ENCODE data around the gene C22orf23. TPM values are rescaled to one million over a fixed set of nuclear protein-coding genes. Genes with fewer than 3 reads are reported as not detected.

Gene C22orf23
- polyA plus RNA-seq, 1 of the 3 experiments (the other 2 are of a cell fraction) = 0.33 TPM

GRCh38 chr22:37972527-37972926, 19.1 kb upstream of the C22orf23 start:
- H3K79me2 ChIP-seq (ENCODE audit: insufficient read depth) = no peaks in the 10 kb centered on the region
- H3K4me3 ChIP-seq (ENCODE audit: low read depth in 2 of 2, low read length in 1 of 2) = no peak overlapping the region
- CTCF ChIA-PET = no interaction called here
- no peaks in the 10 kb centered on the region for H3K9me2 ChIP-seq
- TF ChIP-seq FOXJ3 (CRISPR knock-in tag; IDR thresholded peaks at IDR 0.05) (no peak), MAX (IDR thresholded peaks at IDR 0.05; ENCODE audit: low read depth) (no peak), RXRA (IDR thresholded peaks at IDR 0.05; ENCODE audit: borderline replicate concordance, low read depth) (no peak), USF2 (IDR thresholded peaks at IDR 0.05; ENCODE audit: borderline replicate concordance, low read depth, low read length) (no peak), MXI1 (IDR thresholded peaks at IDR 0.05; ENCODE audit: low read depth, low read length) (no peak), MEF2A (IDR thresholded peaks at IDR 0.05; ENCODE audit: borderline replicate concordance, low read depth) (no peak), CHD2 (IDR thresholded peaks at IDR 0.05; ENCODE audit: low read length, partially characterized antibody) (no peak), NFIC (IDR thresholded peaks at IDR 0.05; ENCODE audit: borderline replicate concordance) (no peak), YY1 (IDR thresholded peaks at IDR 0.05; ENCODE audit: low read depth) (no peak), USF1 (IDR thresholded peaks at IDR 0.05; ENCODE audit: borderline replicate concordance, low read depth) (no peak), RCOR1 (IDR thresholded peaks at IDR 0.05; ENCODE audit: low read length) (no peak), RFX5 (IDR thresholded peaks at IDR 0.05; ENCODE audit: low read length) (no peak), FOSL2 (IDR thresholded peaks at IDR 0.05; ENCODE audit: borderline replicate concordance, low read depth) (no peak), PBX3 (IDR thresholded peaks at IDR 0.05) (no peak)
- H3K36me3 ChIP-seq (replicated peaks in 1 of 2; ENCODE audit: control insufficient read depth in 1 of 2, insufficient read depth in 2 of 2, low read length in 1 of 2) = peaks cover 0 to 6% of the 10 kb centered on the region in 2 experiments
- POLR2A ChIA-PET = no interaction called here
- no peak overlapping the region for H3K4me2 ChIP-seq
- no peaks in the 10 kb centered on the region for H3K4me1 ChIP-seq (ENCODE audit: control insufficient read depth in 1 of 2, insufficient read depth in 2 of 2, low read depth in 1 of 2, low read length in 1 of 2)
- no peaks in the 10 kb centered on the region for H3K27me3 ChIP-seq (ENCODE audit: insufficient read depth)
- no peaks in the 10 kb centered on the region for H3K9me3 ChIP-seq
- WGBS (ENCODE audit: low lambda C conversion rate) = 100% methylated on average over 1 of the region's 3 CpGs
- H4K20me1 ChIP-seq (ENCODE audit: insufficient read depth) = no peaks in the 10 kb centered on the region
- H3K27ac ChIP-seq (ENCODE audit: low read depth in 2 of 2, low read length in 1 of 2) = no peak overlapping the region
- H3F3A ChIP-seq (replicated peaks; ENCODE audit: insufficient read depth) = no peaks in the 10 kb centered on the region
- no peak for DNase-seq
- no peak overlapping the region for H3K9ac ChIP-seq
- no peak overlapping the region for H2AFZ ChIP-seq (ENCODE audit: low read depth)
